Measurements from ENCODE around the gene C4orf51.
"Not testable (repeated sequence)": the region's sequence is repeated elsewhere in the genome, so short reads cannot be mapped to it uniquely, and the experiment has no call there.

The C4orf51 gene

DNA sequence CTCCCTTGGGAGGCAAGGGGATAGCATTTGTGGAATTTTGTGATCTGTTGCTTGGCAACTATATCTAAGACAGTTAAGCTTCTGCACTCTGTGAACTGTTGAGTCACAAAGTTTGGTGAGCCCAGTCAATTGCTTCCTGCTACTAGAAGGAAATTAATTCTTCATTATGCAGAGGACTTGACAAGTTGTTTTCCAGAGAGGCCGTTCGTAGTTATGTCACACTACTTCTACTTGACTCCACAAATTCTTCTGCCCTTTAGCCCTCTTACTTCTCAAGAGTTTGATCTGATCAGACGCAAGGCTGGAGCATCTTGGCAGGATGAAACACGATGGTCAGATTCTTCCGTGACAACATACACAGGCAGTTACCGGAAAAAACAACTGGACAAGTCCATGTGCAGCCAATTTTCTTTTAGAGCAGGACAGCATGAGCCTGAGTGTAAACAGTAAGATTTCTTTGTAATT lies at the start of gene C4orf51:
C4orf51 (plus strand) TSS at position 156 of the 465 bp plus-strand sequence; CDS start at position 214, 58 bp downstream.
- DNase-seq = no peak

DNA sequence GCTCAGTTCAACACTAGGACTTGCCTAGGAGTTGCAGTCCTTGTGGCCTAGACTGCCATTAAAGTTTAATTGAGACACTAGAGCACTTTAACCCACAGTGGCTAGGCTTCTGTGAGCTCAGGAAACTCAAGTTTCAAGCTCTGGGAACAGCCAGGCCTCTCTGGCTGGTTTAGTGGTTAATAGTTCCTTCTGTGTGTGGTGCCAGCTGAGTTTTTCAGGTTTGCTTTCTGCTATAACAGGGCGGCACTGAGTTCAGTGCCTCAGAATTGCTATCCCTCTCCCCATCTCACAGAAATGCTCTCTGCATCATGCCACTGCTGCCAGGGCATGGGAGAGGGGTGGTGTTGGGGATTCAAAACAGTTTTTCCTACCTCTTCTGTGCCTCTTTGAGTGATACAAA lies 44.8 kb upstream of the C4orf51 start:
- no peak for DNase-seq

DNA sequence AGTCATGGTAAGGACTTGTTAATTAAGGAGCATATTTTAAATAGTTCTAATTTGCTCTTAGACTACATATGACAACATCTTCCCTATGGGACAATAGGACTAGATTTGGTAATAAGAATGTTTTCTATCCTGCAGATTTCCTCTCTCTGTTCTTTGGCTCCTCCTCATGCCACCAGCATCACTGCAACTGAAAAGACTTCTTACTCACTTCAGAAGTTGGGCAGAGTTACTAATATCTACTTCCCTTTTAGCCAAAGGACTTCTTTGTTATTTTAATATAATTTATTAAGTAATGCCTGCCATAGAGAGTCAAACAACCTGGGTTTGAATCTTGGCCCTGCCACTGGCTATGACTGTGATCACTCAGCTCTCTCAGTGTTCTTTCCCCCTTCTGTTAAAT lies 44.3 kb upstream of the C4orf51 start:
- no peak for DNase-seq

DNA sequence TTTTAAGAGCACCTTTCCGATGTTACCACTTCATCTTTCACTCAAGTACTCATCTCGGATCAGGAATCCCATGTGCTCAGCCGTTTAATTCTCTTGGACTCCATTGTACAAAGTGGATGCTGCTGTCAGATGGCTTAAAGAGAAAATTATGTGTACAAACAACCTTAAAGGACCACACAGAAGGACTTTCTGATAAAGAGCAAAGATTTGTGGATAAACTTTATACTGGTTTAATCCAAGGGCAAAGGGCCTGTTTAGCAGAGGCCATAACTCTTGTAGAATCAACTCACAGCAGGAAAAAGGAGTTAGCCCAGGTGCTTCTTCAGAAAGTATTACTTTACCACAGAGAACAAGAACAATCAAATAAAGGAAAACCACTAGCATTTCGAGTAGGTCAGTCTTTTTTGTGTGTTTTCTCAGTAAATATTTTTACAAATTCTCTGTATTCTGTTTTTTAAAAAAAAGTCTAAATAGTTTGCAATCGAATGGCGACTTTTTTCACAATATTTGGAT lies 40.7 kb upstream of the C4orf51 start:
- DNase-seq = no peak

DNA sequence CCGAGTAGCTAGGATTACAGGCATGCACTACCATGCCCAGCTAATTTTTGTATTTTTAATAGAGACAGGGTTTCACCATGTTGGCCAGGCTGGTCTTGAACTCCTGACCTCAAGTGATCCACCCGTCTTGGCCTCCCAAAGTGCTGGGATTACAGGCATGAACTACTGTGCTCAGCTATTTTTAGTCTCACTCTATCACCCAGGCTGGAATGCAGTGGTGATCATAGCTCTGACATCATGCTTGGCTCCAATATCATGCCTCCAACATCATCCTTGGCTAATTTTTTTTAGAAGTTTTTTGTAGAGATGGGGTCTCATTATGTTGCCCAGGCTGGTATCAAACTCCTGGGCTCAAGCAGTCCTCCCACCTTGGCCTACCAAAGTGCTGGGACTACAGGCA lies 39.7 kb upstream of the C4orf51 start:
- not testable (repeated sequence) for DNase-seq

DNA sequence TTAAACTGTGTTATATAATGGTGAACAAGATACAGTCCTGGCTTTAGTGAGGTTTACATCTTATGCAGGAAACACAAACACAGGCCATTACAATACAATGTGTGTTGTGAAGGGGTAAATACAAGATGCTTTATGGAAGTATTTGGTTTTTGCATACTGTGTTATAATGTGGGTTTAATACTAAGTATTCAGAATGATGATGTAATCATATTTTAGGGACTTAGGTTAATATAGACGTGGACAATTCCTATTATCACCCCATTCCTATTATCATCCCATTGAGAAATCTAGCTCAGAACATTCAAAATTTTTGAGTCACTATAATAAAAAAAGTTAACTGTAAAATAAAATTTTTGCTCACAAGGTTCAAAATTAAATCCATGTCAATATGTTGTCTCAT lies 36.7 kb upstream of the C4orf51 start:
- DNase-seq = no peak

DNA sequence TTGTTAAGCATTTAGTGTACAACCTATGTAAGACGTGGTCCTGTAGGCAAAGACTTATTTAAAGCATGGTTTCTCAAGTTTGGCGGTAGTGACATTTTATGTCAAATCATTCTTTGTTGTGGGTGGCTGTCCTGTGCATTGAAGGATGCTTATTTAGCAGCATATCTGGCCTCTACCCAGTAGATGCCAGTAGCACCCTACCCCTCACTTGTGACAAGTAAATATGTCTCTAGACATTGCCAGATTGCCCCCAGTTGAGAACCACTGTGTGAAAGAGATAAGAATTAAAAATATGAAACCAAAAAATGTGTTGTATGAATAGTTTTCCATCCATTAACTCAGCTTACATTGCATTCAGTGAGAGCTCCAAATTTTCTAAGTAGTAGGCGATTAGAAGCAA lies 35.2 kb upstream of the C4orf51 start:
- no peak for DNase-seq

DNA sequence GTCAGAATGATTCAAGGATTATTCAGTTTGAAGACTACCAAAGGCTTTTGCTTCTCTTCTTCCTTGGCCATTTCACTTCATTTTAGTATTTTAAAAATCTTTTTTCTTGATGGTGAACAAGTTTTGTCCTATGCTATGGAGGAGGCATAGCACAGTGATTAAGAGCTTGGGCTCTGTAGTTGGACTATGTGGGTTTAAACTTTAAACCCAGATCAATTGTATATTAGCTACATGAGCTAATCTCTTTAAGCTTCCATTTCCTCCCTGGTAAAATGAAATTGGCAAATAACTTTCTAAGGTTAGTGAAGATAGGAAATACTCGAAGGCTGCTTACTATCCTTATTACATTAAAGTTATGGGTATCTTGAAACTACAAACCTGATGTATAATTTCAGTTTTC lies 23.8 kb upstream of the C4orf51 start:
- DNase-seq = no peak

DNA sequence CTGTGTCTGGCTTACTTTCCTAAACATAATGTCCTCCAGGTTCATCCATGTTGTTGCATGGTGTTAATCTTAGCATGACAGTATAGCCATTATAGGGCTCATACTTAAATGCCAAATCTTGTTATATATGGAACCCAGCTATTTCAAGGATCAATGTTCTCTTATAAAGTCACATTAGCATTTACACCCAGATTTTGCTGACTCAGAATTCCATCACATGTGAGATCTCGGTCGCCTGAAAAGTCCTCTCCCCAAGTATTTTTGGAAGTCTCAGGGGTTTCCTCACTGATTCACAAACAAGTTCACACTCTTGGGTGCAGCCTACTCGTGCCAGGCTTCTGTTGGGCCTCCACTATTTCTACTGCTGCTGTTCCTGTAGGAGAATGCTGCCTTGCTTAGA lies 19.9 kb upstream of the C4orf51 start:
- no peak for DNase-seq

DNA sequence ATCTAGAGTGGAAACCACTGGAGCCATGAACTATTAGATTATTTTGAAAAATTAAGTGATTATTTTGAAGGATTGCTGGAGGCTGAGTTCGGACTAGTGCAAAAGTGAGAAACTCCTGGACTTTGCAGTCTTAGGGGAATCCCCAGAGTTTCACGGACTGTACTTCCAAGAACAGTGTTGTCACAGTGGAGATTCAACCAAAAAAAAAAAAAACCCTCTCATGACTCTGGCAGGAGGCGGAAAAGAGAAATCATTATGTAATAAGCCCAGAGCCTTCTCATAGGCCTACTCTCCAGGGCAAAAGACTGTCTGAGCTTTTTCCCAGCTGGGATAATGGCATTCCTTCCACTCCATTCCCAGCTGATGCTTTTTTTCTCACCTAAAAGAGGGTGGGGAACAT lies 16.8 kb upstream of the C4orf51 start:
- no peak for DNase-seq

DNA sequence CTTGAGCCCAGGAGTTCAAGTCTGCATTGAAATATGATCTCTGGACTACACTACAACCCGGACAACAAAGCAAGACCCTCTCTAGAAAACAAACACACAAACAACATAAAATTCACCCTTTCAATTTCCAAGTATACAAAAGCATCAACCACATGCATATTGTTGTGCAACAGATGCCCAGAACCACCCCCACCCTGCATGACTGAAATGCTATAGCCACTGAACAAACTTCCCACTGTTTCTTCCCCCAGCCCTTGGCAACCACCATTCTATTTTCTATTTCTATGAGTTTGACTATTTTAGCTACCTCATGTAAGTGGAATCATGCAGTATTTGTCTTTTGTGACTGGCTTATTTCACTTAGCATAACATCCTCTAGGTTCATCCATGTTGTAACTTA lies 14.2 kb upstream of the C4orf51 start:
- DNase-seq = no peak

DNA sequence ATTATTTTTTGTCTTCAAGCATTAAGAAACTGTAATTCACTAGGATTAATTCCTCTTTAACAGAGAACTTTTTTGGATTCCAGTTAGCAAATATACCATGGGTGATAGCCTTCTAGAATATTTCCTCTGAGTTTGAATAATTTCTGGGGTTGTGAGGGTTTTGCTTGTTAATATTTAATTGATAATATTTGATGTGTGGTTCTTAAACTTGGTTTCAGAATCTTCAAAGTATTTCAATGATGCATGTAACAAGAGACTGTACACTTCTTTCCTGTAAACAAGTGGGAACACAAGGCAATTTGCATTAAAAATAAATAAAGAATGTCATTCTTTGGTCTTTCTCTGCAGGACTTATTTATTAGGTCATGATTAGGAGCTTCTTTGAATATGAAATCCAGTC lies 9.5 kb upstream of the C4orf51 start:
- DNase-seq = no peak

DNA sequence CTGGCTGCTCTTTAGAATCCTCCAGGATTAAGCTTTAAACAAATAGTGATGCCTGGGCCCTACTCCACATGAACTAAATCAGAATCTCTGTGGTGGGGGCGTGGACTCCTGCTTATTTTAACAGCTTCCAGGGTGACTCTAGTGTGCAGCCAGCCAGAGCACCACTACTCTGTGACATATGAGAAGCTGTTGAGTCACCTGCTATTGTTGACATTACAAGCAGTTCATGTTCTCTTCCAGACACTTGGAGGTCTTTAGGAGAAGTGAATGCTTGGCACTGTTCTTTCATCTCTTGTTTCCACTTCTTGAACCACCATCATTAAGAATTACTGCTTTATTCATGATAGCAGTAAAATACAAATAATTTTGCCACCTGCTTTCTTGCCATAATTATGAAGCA lies 426 bp upstream of the C4orf51 start:
- no peak for DNase-seq

DNA sequence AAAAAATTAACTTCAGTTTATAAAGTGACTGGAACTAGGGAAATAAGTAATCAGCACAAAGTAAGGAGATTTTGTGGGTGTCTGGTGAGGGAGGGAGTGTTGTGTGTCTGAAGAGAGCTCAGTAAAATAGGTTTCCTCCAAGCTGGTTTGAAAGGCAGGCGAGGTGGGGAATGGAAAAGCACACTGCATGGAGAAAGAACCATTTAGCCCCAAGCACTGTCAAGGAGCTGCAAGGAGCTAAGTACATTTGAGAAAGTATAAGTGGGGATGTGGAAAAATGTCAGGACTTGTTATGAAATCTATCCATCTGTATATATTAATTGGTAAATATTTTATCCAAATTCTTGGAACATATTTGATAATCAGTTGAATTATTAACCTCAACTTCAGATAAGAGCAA lies 956 bp downstream of the C4orf51 start:
- DNase-seq = no peak

DNA sequence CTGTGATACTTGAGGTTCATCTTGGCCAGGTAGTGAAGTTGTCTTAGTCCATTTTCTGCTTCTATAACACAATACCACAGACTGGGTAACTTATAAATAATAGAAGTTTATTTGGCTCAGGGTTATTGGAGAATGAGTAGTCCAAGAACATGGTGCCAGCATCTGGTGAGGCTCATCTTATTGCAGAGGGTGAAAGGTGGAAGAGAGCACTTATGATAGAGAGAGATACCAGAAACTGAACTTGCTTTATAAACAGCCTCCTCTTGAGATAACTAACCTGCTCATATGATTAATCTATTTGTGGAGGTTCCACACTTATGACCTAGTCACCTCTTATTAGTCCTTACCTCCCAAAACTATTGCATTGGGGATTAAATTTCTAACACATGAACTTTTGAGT lies 1.6 kb downstream of the C4orf51 start:
- DNase-seq = no peak

DNA sequence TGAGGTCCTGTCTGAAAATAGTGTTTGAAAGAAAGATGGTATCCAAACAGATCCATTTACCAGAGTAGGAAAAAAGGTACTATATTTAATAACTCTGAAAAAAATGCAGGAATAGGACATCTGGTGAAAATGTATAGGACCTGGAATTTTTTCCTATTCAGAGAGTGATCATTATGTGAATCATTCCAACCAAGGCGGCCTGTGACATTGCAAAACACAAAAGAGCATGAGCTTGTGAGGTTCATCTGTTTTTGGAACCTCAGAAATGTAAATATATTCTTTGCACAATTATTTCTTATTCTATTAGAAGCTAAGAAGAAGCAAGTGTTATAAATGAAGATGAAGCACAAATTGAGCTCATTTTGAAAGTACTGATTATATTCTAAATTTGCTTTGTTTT lies 2.0 kb downstream of the C4orf51 start:
- DNase-seq = no peak

DNA sequence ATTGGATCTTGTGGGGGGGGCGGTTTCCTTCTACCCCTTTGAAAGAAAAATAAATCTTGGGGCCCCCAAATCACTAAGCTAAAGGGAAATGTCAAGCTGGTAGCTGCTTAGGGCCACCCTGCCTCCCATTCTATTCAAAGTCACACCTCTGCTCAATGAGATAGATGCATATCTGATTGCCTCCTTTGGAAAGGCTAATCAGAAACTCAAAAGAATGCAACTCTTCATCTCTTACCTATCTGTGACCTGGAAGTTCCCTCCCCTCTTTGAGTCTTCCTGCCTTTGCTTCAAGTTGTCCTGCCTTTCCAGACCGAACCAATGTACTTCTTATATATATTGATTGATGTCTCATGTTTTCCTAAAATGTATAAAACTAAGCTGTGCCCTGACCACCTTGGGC lies 7.0 kb downstream of the C4orf51 start:
- no peak for DNase-seq

DNA sequence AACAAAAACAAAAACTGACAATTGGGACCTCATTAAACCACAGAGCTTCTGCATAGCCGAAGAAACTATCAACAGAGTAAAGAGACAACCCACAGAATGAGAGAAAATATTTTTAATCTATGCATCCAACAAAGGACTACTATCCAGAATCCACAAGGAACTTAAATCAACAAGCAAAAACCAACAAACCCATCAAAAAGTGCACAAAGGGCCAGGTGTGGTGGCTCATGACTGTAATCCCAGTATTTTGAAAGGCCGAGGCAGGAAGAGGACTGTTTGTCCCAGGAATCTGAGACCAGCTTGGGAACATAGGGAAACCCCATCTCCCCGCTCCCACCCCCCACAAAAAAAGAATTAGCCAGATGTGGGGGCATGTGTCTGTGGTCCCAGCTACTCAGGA lies 10.7 kb downstream of the C4orf51 start:
- no peak for DNase-seq

DNA sequence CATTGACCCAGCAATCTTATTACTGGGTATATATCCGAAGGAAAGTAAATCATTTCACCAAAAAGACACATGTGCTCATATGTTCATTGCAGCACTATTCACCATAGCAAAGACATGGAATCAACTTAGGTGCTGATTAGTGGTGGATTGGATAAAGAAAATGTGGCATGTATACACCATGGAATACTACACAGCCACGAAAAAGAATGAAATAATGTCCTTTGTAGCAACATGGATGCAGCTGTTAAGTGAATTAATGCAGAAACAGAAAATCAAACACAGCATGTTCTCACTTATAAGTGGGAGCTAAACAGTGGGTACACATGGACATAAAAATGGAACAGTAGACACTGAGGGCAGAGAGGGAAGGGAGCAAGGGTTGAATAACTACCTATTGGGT lies 11.5 kb downstream of the C4orf51 start:
- not testable (repeated sequence) for DNase-seq

DNA sequence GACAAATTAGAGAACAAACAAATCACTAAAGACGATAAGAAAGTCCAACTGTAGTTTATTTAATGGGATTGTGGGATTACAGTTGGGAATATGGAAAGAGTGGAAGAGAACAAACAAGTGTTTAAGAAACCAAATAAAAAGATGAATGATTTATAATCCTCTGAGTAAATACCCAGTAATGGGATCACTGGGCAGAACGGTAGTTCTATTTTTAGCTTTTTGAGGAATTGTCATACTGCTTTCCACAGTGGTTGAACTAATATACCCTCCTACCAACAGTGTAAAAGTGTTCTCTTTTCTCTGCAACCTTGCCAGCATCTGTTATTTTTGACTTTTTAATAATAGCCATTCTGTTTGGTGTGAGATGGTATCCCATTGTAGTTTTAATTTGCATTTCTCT lies 15.0 kb downstream of the C4orf51 start:
- no peak for DNase-seq

DNA sequence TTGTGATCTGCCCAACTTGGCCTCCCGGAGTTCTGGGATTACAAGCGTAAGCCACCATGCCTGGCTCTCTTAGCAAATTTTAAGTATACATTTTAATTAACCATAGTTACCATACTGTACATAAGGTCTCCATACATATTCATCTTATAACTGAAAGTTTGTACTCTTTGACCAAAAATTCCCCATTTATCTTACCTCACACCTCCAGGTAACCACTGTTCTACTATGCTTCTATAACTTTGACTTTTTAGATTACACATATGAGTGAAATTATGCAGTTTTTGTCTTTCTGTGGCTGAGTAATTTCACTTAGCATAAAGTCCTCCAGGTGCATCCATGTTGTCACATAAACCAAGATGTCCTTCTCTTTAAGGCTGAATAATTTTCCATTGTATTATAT lies 17.4 kb downstream of the C4orf51 start:
- DNase-seq = no peak

DNA sequence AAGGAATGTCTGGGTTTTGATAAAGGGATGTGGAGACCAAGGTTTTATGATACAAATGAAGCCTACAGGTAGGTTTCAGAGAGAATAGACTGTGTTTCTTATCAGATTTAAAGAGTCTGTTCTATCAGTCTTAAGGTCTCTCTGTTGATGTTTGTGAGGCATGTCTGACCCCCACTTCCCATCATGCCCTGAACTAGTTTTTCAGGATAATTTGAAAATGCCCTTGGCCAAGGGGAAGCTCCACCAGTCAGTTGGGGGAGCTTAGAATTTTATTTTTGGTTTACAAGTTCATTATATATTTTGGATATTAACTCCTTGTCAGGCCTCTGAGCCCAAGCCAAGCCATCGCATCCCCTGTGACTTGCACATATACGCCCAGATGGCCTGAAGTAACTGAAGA lies 18.6 kb downstream of the C4orf51 start:
- DNase-seq = no peak

DNA sequence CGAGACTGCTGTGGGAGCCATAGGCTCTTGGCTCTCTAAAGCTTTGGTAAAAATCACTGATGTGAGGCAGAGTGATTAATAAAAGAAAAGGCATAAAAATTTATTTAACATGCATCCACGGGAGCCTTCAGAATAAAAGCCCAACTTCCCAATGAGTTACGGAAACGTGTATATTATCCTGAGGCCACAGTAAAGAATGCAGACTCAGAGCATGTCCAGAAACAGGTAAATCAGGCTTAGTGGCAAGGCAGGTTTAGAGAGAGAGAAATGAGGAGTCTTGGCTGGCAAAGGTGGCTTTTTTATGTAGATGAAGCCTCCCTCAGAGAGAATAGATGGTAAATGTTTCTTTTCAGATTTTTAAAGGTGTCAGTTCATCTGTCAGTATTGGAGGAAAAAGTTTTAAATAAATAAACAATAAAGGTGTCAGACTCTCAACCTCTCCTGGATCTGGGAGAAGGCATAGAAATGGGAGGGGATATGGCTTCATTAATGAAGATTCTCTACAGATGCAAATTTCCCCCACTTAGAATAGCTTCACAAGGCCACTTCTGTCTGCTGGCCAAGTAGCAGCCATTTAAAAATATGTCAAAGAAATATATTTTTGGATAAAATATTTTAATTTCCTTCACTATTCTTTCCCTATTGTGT lies 24.0 kb downstream of the C4orf51 start:
- no peak for DNase-seq

DNA sequence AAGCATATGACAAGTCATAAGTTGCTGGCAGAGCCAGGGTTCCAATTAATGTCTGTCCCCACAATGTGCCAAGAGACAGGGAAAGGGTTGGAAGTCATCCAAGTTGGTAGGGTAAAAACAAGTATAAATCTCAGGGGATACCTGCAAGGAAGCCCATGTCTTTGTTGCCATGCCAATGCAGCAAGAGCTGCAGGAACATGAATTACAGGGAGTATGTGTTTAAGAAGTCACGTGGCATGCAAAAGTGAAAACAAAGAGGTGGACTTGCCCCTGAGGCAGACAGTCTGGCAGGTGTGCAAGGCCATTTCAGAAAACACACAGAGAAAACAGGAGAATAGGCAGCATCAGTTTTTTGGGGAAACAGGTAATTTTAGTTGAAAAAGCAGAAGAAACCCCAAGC lies 29.4 kb downstream of the C4orf51 start:
- DNase-seq = no peak

DNA sequence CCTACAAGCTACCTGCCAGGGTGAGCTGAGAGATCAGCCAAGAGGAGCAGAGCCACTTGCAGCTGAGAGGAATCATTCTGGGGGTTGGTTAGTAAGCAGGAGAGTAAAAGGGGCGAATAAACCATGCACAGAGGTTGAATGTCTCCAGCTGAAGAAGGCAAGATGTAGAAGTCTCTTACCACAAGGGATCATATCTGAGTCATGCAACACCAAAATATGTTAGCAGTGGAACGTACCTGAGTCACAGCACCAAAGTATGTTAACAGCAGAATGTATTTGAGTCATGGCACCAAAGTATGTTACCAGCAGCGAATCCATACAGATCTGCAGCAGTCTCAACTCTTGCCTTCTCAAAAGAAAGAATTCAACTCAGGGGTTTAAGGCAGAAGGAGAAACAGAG lies 29.9 kb downstream of the C4orf51 start:
- no peak for DNase-seq

Measured in activated CD8-positive, alpha-beta memory T cell treated with anti-CD3 and anti-CD28 coated beads for 24 hours (primary cell).